Endometrial microvascular endothelial cells (primary cell): ENCODE measurements around the gene LRRC52. TPM values are rescaled to one million over a fixed set of nuclear protein-coding genes. Genes with fewer than 3 reads are reported as not detected.

Source experiments
- in situ Hi-C: cut with HindIII; loops from 2 replicates; pipeline ENCODE4 v1.10.0; 2017; ENCODE audit warnings: low sequenced_read_pairs, low pct_unique_long_range_greater_than_20kb; ENCODE audit errors: inconsistent ontology term
- total RNA-seq: library from RNA; depleted of rRNA; stranded (reverse); fragments of >200 nt; gene quantifications from one replicate; pipeline ENCODE4 v1.2.3, GENCODE V29; 2015; ENCODE audit errors: inconsistent ontology term

The LRRC52 gene
- not detected for total RNA-seq

- in situ Hi-C loops: no loop called here
Measured at GRCh38 chr1:165543532-165544438, at the start of gene LRRC52. Gene LRRC52, plus strand, starts transcription at chr1:165544000. Its CDS starts 297 bp downstream, at chr1:165544297.

- in situ Hi-C loops: no loop called here
Measured at GRCh38 chr1:165494949-165495857, 48.6 kb upstream of the LRRC52 start.

- in situ Hi-C loops: no loop called here
Measured at GRCh38 chr1:165495858-165496205, 48.0 kb upstream of the LRRC52 start.

GRCh38 chr1:165496501-165496900, 47.3 kb upstream of the LRRC52 start:
- in situ Hi-C loops: no loop called here

- in situ Hi-C loops: no loop called here
Measured at GRCh38 chr1:165497069-165498013, 46.5 kb upstream of the LRRC52 start.

- in situ Hi-C loops: no loop called here
Measured at GRCh38 chr1:165501330-165501969, 42.4 kb upstream of the LRRC52 start.

- in situ Hi-C loops: no loop called here
Measured at GRCh38 chr1:165501970-165502348, 41.8 kb upstream of the LRRC52 start.

- in situ Hi-C loops: no loop called here
Measured at GRCh38 chr1:165507570-165507969, 36.2 kb upstream of the LRRC52 start.

- in situ Hi-C loops: no loop called here
Measured at GRCh38 chr1:165508291-165508690, 35.5 kb upstream of the LRRC52 start.

GRCh38 chr1:165512816-165513215, 31.0 kb upstream of the LRRC52 start:
- in situ Hi-C loops: no loop called here

GRCh38 chr1:165516469-165516868, 27.3 kb upstream of the LRRC52 start:
- in situ Hi-C loops: no loop called here

GRCh38 chr1:165520646-165521045, 23.2 kb upstream of the LRRC52 start:
- in situ Hi-C loops: no loop called here

GRCh38 chr1:165524639-165525285, 19.0 kb upstream of the LRRC52 start:
- in situ Hi-C loops: no loop called here

GRCh38 chr1:165525708-165526107, 18.1 kb upstream of the LRRC52 start:
- in situ Hi-C loops: no loop called here

- in situ Hi-C loops: no loop called here
Measured at GRCh38 chr1:165527251-165528007, 16.4 kb upstream of the LRRC52 start.

- in situ Hi-C loops: no loop called here
Measured at GRCh38 chr1:165531021-165531420, 12.8 kb upstream of the LRRC52 start.

GRCh38 chr1:165532053-165532452, 11.7 kb upstream of the LRRC52 start:
- in situ Hi-C loops: no loop called here
